ENCODE data around the gene MAGEA12. TPM values are rescaled to one million over a fixed set of nuclear protein-coding genes. Genes with fewer than 3 reads are reported as not detected.
"Not testable (repeated sequence)": the region's sequence is repeated elsewhere in the genome, so short reads cannot be mapped to it uniquely, and the experiment has no call there.

The MAGEA12 gene
- total RNA-seq, 1 donor from 2014 or later, result not detected

DNA sequence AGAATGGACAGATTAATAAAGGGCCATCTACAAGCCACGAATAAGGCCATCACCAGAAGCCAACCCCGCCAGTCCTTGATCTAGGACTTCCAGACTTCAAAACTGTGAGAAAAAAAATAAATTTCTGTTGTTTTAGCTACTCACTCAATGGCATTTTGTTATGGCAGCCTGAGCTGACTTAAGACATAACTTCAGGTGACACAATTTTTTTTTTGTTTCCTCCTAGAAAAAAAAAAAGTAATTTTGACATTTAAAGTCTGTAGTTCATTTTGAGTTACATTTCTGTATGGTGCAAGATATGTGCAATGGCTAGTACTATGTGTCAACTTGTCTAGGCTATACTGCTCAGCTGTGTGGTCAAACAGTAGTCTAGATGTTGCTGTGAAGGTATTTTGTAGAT, 25.4 kb downstream of the MAGEA12 start, which contains the start of gene CSAG3:
Gene CSAG3, plus strand, starts transcription at position 301 of the 400 bp plus-strand sequence.
- DNase-seq (ENCODE audit: missing footprints); intact Hi-C loops (cut with DNase I); ATAC-seq: not testable (repeated sequence)

DNA sequence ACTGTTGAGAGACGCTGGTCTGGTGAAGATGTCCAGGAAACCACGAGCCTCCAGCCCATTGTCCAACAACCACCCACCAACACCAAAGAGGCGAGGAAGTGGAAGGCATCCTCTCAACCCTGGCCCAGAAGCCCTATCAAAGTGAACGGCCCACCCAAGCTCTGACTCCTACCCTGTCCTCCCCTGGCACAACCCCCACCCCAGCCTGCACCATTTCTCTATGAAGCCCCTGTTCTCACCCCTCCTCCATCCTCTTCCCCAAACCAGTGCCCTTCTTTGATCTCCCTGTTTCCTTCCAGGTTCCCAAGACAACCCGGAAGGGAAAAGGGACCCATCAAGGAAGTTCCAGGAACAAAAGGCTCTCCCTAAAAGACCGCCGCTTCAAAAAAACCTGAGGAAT, 26.0 kb downstream of the MAGEA12 start:
- intact Hi-C loops (cut with DNase I); ATAC-seq; DNase-seq (ENCODE audit: missing footprints): not testable (repeated sequence)

GRCh38 chrX:152761582-152761981, 28.0 kb downstream of the MAGEA12 start:
- DNase-seq (ENCODE audit: missing footprints); intact Hi-C loops (cut with DNase I): not testable (repeated sequence)
- ATAC-seq, result peak; percentile 37

DNA sequence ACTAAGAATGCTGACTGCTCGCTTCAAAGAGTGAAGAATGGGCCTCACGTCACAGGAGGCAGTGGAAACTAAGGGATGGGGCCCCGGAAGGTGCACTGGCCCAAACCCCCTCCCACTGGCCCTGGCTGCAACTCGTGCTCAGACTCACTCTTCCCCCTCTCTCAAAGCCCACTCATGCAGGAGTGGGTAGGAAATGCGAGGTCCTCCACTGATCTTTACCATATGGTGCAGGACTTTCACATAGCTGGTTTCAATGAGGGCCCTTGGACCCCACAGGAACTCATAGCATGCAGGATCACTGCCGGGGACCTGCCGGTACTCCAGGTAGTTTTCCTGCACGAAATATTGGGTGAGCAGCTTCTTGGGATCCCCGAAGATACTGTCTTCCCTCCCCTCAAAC, 33.0 kb downstream of the MAGEA12 start:
- intact Hi-C loops (cut with DNase I); ATAC-seq; DNase-seq (ENCODE audit: missing footprints): not testable (repeated sequence)

DNA sequence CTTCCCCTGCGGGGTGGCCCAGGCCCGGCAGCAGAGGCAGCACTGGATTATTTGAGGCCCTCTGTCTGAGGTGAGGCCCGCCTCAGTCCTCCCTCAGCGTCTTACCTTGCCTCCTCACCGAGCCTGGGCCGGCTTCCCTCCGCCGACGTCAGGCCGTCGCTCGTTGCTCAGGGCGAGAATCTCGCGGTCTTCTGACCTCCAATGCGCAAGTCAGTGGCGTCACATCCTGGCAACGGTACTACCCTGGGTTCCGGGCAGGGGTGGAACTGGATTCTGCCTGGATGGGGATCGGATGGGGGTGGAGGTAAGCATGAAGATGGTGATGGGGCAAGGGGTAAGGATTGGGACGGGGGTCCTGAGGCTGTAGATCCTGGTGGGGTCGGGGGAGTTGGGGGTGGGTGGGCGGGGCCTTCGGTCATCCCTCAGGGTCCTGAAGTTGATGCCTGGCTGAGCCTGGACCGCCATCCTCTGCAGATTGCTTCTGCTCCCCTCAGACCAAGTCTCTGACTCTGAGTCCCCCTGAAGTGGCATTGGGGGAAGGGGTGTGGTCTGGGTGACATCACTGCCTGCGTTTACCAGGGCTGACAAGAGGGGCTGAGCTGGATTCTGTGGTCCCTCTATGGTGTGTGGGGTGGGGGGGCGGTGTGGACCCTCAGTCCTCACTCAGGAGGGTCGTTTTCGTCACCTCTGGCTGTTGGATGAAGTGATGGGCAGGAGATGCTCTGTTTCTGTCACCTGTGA, 36.2 kb downstream of the MAGEA12 start, which contains the start of gene MAGEA6:
Gene MAGEA6, minus strand, starts transcription at position 141 of the 741 bp plus-strand sequence. CDS start 2,039 bp downstream, outside the sequence.
- ATAC-seq; DNase-seq (ENCODE audit: missing footprints); intact Hi-C loops (cut with DNase I): not testable (repeated sequence)

GRCh38 chrX:152787062-152787461, 53.5 kb downstream of the MAGEA12 start:
- ATAC-seq; DNase-seq (ENCODE audit: missing footprints); intact Hi-C loops (cut with DNase I): not testable (repeated sequence)

Other genes with a start within 250 kb of the MAGEA12 start
- gene GABRQ, start 95.9 kb upstream of the MAGEA12 start, total RNA-seq, result not detected
- gene MAGEA3, start 35.0 kb upstream of the MAGEA12 start, total RNA-seq, result not detected
- not detected for gene CSAG2, start 24.5 kb upstream of the MAGEA12 start, total RNA-seq
- gene MAGEA2B, start 19.1 kb upstream of the MAGEA12 start, total RNA-seq, result not detected
- gene CSAG1, start within 50 bp of the MAGEA12 start, total RNA-seq, result not detected
- gene MAGEA2, start 20.1 kb downstream of the MAGEA12 start, total RNA-seq, result not detected
- not detected for gene CSAG3, start 25.5 kb downstream of the MAGEA12 start, total RNA-seq
- not detected for gene MAGEA6, start 35.9 kb downstream of the MAGEA12 start, total RNA-seq
- gene CETN2, start 97.0 kb downstream of the MAGEA12 start, total RNA-seq, result 25.1 TPM
- gene NSDHL, start 97.3 kb downstream of the MAGEA12 start, total RNA-seq, result 23.4 TPM
- 1.9 TPM for gene ZNF185, start 164.3 kb downstream of the MAGEA12 start, total RNA-seq

All from Right ventricle myocardium inferior (tissue), 1 donor.